ENCODE measurements around the gene TM6SF1. TPM values are rescaled to one million over a fixed set of nuclear protein-coding genes. Genes with fewer than 3 reads are reported as not detected.

The TM6SF1 gene
- polyA plus RNA-seq, 1 donor from 2014 or later: 0.16 TPM

DNA sequence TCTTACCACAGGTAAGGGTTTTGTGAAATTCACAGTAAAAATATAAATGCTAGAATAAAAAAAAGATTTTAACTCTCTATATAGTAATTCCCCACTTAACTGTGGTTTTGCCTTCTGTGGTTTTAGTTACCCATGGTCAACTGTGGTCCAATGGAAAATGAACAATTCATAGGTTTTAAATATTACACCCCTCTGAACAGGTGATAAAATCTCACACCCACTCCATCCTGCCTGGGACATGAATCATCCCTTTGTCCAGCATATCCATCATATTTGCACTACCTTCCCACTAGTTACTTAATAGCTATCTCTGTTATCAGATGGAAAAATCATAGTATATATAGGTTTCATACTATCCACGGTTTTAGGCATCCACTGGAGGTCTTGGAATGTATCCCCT, 50.9 kb downstream of the TM6SF1 start:
- Histone ChIP-seq H2AFZ (ENCODE audit: low read depth, low read length) (no peak overlapping the region), H3K9me3 (ENCODE audit: low read length) (no peaks in the 10 kb centered on the region), H3K79me2 (replicated peaks; ENCODE audit: insufficient read depth, low read length) (peaks cover 16% of the 10 kb centered on the region), H3K4me2 (ENCODE audit: low read length) (no peak overlapping the region), H3K9ac (ENCODE audit: low read length) (no peak overlapping the region), H3K4me3 (ENCODE audit: low read length) (no peak overlapping the region), H3K9me2 (ENCODE audit: insufficient read depth, low read length) (no peaks in the 10 kb centered on the region), H4K20me1 (ENCODE audit: insufficient read depth) (no peaks in the 10 kb centered on the region), H3K36me3 (ENCODE audit: insufficient read depth, low read length) (peaks cover 21% of the 10 kb centered on the region), H3K27me3 (ENCODE audit: insufficient read depth, low read depth, low read length) (no peaks in the 10 kb centered on the region), H3K27ac (ENCODE audit: low read length) (no peak overlapping the region), H3F3A (ENCODE audit: insufficient read depth, low read length, poor library complexity, severe bottlenecking) (no peaks in the 10 kb centered on the region)
- TF ChIP-seq, protein P1, sequence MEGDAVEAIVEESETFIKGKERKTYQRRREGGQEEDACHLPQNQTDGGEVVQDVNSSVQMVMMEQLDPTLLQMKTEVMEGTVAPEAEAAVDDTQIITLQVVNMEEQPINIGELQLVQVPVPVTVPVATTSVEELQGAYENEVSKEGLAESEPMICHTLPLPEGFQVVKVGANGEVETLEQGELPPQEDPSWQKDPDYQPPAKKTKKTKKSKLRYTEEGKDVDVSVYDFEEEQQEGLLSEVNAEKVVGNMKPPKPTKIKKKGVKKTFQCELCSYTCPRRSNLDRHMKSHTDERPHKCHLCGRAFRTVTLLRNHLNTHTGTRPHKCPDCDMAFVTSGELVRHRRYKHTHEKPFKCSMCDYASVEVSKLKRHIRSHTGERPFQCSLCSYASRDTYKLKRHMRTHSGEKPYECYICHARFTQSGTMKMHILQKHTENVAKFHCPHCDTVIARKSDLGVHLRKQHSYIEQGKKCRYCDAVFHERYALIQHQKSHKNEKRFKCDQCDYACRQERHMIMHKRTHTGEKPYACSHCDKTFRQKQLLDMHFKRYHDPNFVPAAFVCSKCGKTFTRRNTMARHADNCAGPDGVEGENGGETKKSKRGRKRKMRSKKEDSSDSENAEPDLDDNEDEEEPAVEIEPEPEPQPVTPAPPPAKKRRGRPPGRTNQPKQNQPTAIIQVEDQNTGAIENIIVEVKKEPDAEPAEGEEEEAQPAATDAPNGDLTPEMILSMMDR (IDR thresholded peaks at IDR 0.05; ENCODE audit: poor library complexity, severe bottlenecking): no peak

- TF ChIP-seq POLR2AphosphoS5 (IDR thresholded peaks at IDR 0.05) (no peak), EP300 (conservative IDR thresholded peaks at IDR 0.05; ENCODE audit: poor library complexity, severe bottlenecking) (no peak), SMC3 (conservative IDR thresholded peaks at IDR 0.05; ENCODE audit: poor library complexity) (no peak), REST (IDR thresholded peaks at IDR 0.05; ENCODE audit: borderline replicate concordance) (no peak), MXI1 (conservative IDR thresholded peaks at IDR 0.05; ENCODE audit: poor library complexity, severe bottlenecking) (no peak), EZH2 (IDR thresholded peaks at IDR 0.05; ENCODE audit: borderline replicate concordance, insufficient read depth, low read length, poor library complexity, severe bottlenecking) (no peak), TAF1 (IDR thresholded peaks at IDR 0.05; ENCODE audit: low read depth) (no peak), RAD21 (conservative IDR thresholded peaks at IDR 0.05) (no peak)
- TF ChIP-seq, protein P1 (IDR thresholded peaks at IDR 0.05; ENCODE audit: poor library complexity, severe bottlenecking): no peak
- H3K4me3 ChIP-seq (ENCODE audit: low read length): no peak overlapping the region
- peaks cover under 1% of the 10 kb centered on the region for H3F3A ChIP-seq (ENCODE audit: insufficient read depth, low read length, poor library complexity, severe bottlenecking)
- peaks cover 39% of the 10 kb centered on the region for H3K79me2 ChIP-seq (replicated peaks; ENCODE audit: insufficient read depth, low read length)
- no peaks in the 10 kb centered on the region for H4K20me1 ChIP-seq (ENCODE audit: insufficient read depth)
- no peaks in the 10 kb centered on the region for H3K9me2 ChIP-seq (ENCODE audit: insufficient read depth, low read length)
- no peak overlapping the region for H2AFZ ChIP-seq (ENCODE audit: low read depth, low read length)
- no peak overlapping the region for H3K27ac ChIP-seq (ENCODE audit: low read length)
- H3K9me3 ChIP-seq (ENCODE audit: low read length): no peaks in the 10 kb centered on the region
- no peaks in the 10 kb centered on the region for H3K27me3 ChIP-seq (ENCODE audit: insufficient read depth, low read depth, low read length)
- H3K9ac ChIP-seq (ENCODE audit: low read length): no peak overlapping the region
- H3K4me2 ChIP-seq (ENCODE audit: low read length): no peak overlapping the region
- H3K36me3 ChIP-seq (ENCODE audit: insufficient read depth, low read length): peaks cover 26% of the 10 kb centered on the region
Measured at GRCh38 chr15:83160741-83161140, 53.3 kb downstream of the TM6SF1 start.
